Upper lobe of left lung (tissue), 4 donors: Measurements from ENCODE around the gene BEST2.

Source experiments
- EP300 ChIP-seq, 4 donors: sonication (generic); formaldehyde crosslinking; IDR thresholded peaks; one replicate each; pipeline ENCODE4 v1.5.1; 2017; ENCODE audit warnings: antibody characterized with exemption in 4 of 4, control low read depth in 2 of 4
- POLR2A ChIP-seq, 4 donors: fragments of 450-650 bp; IDR thresholded peaks; one replicate each; pipeline ENCODE4 v1.5.1; 2016 to 2017; ENCODE audit warnings: antibody characterized with exemption in 4 of 4, mild to moderate bottlenecking in 2 of 4
- POLR2AphosphoS5 ChIP-seq, 2 donors: sonication (generic); formaldehyde crosslinking; IDR thresholded peaks; one replicate each; pipeline ENCODE4 v1.5.1; 2017; ENCODE audit warnings: antibody characterized with exemption in 2 of 2
- TF ChIP-seq, protein P1 (sequence below), 6 experiments: fragments of 450-650 bp in 4 of 6; fragments of 200-600 bp in 2 of 6; sonication (generic) in 2 of 6; IDR thresholded peaks; one replicate each; pipeline ENCODE4 v1.5.1; 2016 to 2019; ENCODE audit warnings: antibody characterized with exemption in 6 of 6

DNA sequence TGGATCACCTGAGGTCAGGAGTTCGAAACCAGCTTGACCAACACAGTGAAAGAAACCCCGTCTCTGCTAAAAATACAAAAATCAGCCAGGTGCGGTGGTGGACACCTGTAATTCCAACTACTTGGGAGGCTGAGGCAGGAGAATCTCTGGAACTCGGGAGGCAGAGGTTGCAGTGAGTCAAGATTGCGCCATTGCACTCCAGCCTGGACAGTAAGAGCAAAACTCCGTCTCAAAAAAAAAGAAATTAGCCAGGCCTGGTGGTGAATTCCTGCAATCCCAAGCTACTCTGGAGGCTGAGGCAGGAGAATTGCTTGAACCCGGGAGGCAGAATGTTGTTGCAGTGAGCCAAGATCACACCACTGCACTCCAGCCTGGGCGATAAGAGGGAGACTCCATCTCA, 43.0 kb upstream of the BEST2 start:
- TF ChIP-seq POLR2A (IDR thresholded peaks at IDR 0.05) (no peak), EP300 (IDR thresholded peaks at IDR 0.05) (no peak), POLR2AphosphoS5 (IDR thresholded peaks at IDR 0.05) (no peak)
- TF ChIP-seq, protein P1, sequence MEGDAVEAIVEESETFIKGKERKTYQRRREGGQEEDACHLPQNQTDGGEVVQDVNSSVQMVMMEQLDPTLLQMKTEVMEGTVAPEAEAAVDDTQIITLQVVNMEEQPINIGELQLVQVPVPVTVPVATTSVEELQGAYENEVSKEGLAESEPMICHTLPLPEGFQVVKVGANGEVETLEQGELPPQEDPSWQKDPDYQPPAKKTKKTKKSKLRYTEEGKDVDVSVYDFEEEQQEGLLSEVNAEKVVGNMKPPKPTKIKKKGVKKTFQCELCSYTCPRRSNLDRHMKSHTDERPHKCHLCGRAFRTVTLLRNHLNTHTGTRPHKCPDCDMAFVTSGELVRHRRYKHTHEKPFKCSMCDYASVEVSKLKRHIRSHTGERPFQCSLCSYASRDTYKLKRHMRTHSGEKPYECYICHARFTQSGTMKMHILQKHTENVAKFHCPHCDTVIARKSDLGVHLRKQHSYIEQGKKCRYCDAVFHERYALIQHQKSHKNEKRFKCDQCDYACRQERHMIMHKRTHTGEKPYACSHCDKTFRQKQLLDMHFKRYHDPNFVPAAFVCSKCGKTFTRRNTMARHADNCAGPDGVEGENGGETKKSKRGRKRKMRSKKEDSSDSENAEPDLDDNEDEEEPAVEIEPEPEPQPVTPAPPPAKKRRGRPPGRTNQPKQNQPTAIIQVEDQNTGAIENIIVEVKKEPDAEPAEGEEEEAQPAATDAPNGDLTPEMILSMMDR (IDR thresholded peaks at IDR 0.05) = no peak
